Activated naive CD4-positive, alpha-beta T cell treated with anti-CD3 and anti-CD28 coated beads for 36 hours (primary cell): ENCODE results near the gene DYRK3. TPM values are rescaled to one million over a fixed set of nuclear protein-coding genes. Genes with fewer than 3 reads are reported as not detected.

Experiments
- CTCF ChIA-PET: fragments of 350-600 bp; sonication (Branson Sonifier 250); formaldehyde crosslinking; loops from one replicate; lab custom pipeline; 2021; ENCODE audit warnings: antibody characterized with exemption; lab: Charles Lee
- DNase-seq: peaks from one replicate; pipeline ENCODE4 v3.0.0-alpha.2; 2020
- H3K27ac Mint-ChIP-seq: one replicate; pipeline ENCODE4 v1.8.0; 2021; ENCODE audit warnings: mild to moderate bottlenecking, mixed read lengths
- H3K27me3 Mint-ChIP-seq: one replicate; pipeline ENCODE4 v1.8.0; 2021; ENCODE audit warnings: low read depth, mixed read lengths
- H3K36me3 Mint-ChIP-seq: one replicate; pipeline ENCODE4 v1.8.0; 2021; ENCODE audit warnings: low read depth, mixed read lengths
- H3K4me1 Mint-ChIP-seq: one replicate; pipeline ENCODE4 v1.8.0; 2021; ENCODE audit warnings: low read depth, mixed read lengths
- H3K4me3 Mint-ChIP-seq: one replicate; pipeline ENCODE4 v1.8.0; 2021; ENCODE audit warnings: mild to moderate bottlenecking, moderate library complexity, mixed read lengths
- H3K9me3 Mint-ChIP-seq: one replicate; pipeline ENCODE4 v1.8.0; 2021; ENCODE audit warnings: mixed read lengths
- intact Hi-C: fragments of 100-400 bp; cut with micrococcal nuclease; formaldehyde crosslinking; loops from one replicate; pipeline ENCODE4 v1.15.1; 2023
- total RNA-seq, 2 experiments: library from RNA; stranded (reverse); gene quantifications; one replicate each; pipeline ENCODE4 v1.2.3, GENCODE V29; 2021

DYRK3 gene
- total RNA-seq, 2 experiments from 2014 or later, result 6.5 to 6.7 TPM

DNA sequence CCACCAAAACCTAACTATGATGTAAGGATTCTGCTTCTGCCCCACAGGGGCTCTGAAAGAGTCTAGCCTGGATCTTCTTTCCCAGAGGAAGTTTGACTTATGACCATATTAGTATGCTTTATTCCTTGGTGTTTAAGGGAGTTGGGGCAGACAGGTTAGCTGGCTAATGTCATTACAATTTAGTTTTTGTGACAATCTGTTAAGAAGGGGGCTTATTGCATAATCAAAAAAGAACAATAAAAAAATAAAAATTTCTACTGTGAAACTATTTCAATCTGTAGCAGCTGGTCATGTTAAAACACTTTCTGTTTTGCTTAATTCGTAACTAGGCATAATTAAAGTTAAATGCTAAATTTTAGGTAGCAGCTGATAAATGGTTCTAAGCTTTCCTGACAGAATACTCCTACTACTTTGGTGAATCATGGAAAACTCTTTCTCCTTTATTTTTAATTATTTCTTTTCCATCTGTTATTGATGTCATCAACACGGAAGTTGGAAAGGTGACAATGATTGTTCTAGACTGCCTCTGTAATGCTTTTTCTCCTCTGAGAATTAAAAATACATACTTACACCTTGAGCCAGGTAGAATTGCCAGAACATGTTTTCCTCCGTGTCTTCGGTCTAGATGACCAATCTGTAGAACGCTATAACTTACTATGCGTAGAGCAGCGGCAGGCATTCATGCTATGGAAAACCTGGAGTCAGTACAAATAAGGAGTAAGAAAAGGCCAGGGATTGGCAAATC, 18.6 kb downstream of the DYRK3 start:
- Mint-ChIP-seq H3K27me3 (peaks cover 23% of the 10 kb centered on the region), H3K36me3 (no peaks in the 10 kb centered on the region), H3K4me1 (peaks cover 11% of the 10 kb centered on the region), H3K4me3 (no peak overlapping the region), H3K27ac (no peak overlapping the region), H3K9me3 (no peaks in the 10 kb centered on the region)
- no peak for DNase-seq
- intact Hi-C loops, result no loop called here
- CTCF ChIA-PET, result interaction anchor here (0.9 to 5.0 kb wide), 4 partner anchors 9 to 63 kb away, joined by 3 to 35 read pairs (median 3); no protein-coding TSS in a partner anchor

DNA sequence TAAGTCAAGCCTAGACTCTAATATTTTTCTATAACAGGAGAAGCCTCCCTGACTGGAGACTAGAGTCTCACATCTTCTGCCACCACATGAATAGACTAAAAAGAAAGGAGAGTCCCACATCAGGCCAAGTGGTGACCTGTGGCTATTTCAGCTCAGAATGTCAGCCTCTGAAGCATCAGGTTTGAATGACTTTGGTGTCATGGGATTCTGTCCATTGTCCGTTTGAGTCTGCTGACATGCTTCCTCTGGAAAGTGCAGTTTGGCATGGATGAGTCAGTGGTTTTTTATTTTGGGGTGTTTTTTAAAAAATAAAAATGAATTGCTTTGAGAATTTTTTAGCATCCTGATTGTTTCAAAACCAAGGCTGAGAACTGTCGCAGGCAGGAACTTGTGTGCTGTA, 19.5 kb downstream of the DYRK3 start:
- H3K4me1 Mint-ChIP-seq, result peaks cover 11% of the 10 kb centered on the region
- H3K9me3 Mint-ChIP-seq, result no peaks in the 10 kb centered on the region
- H3K4me3 Mint-ChIP-seq, result no peak overlapping the region

DNA sequence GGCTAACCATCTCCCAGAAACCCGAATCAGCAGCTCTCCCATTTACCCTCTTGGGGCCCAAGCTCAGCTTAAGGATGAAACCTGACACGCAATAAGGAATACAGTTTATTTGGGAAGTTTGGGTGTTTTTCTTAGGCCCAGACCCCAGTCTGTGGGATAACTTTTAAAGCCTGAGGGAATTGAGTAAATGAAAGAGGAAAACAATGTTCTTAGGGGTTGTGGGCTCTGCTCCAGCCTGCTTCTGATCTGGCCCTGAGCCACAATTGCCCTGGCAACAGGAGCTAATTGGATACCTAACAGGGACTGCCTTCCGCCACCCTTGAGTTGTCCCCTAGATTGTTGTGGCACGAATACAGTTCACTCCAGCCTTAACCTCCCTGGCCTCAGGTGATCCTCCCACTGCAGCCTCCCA, 20.1 kb downstream of the DYRK3 start:
- no peaks in the 10 kb centered on the region for H3K36me3 Mint-ChIP-seq
- peaks cover 24% of the 10 kb centered on the region for H3K27me3 Mint-ChIP-seq
- CTCF ChIA-PET, result interaction anchor here (0.5 to 7.6 kb wide), 8 partner anchors 9 to 193 kb away, joined by 3 to 61 read pairs (median 4); partner anchors contain the start of gene DYRK3
- no peak for DNase-seq
- no peaks in the 10 kb centered on the region for H3K9me3 Mint-ChIP-seq
- peaks cover 14% of the 10 kb centered on the region for H3K4me1 Mint-ChIP-seq
- intact Hi-C loops, result no loop called here
- H3K4me3 Mint-ChIP-seq, result no peak overlapping the region
- no peak overlapping the region for H3K27ac Mint-ChIP-seq

More for the DNA sequence above, 19.5 kb downstream of the DYRK3 start:
- Mint-ChIP-seq H3K27ac (no peak overlapping the region), H3K27me3 (peaks cover 24% of the 10 kb centered on the region), H3K36me3 (no peaks in the 10 kb centered on the region)
- intact Hi-C loops, result no loop called here
- CTCF ChIA-PET, result interaction anchor here (1.1 to 7.6 kb wide), 4 partner anchors 9 to 192 kb away, joined by 3 to 61 read pairs (median 19); partner anchors contain the start of gene DYRK3
- no peak for DNase-seq

DNA sequence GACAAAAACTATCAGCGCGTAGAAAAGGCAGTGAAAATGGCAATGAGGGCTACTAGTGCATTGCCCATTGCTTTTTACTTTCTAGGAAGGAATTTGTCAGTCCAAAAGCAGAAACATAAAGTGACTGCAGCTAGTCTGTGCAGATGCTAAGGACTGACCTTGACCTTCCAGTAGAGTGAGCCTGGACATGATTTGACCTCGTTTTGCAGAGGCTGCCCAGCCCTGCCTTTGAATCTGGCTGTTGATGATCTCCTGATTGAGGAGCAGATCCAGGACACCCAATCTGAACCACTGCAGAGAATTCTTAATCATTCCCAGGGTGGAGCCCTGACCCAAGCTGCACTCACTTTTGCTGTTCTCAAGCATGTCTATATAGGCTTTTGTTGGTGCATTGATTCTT, 21.6 kb downstream of the DYRK3 start:
- intact Hi-C loops, result no loop called here
- no peaks in the 10 kb centered on the region for H3K9me3 Mint-ChIP-seq

DNA sequence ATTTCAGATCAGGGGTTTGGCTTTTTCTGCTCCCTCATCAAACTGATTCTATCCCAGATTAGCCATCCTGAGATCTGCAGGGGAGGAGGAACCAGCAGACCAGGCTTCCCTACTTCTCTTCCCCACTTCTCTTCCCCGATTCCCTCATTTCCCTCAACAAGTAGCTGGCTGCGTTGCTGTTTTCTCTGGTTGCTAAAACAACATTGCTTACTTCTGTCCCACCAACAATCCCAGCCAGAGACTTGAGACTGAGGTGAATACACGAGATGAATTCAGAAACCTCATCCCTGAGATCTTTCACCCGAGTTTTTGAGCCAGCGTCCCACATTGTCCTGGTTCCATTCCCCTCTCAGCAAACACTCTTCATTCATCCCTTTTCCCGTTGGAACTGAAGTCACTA, 22.4 kb downstream of the DYRK3 start:
- H3K36me3 Mint-ChIP-seq, result no peaks in the 10 kb centered on the region
- no peaks in the 10 kb centered on the region for H3K9me3 Mint-ChIP-seq
- no peak for DNase-seq
- peaks cover 24% of the 10 kb centered on the region for H3K27me3 Mint-ChIP-seq
- intact Hi-C loops, result loop anchor here (1.0 to 2.0 kb wide), 2 partner anchors 45 to 151 kb away; no protein-coding TSS in a partner anchor
- CTCF ChIA-PET, result interaction anchor here (0.7 to 7.6 kb wide), 16 partner anchors 11 to 276 kb away, joined by 3 to 61 read pairs (median 6); partner anchors contain the start of gene DYRK3
- H3K4me3 Mint-ChIP-seq, result no peak overlapping the region
- peaks cover 27% of the 10 kb centered on the region for H3K4me1 Mint-ChIP-seq
- H3K27ac Mint-ChIP-seq, result no peak overlapping the region

More for the DNA sequence above, 21.6 kb downstream of the DYRK3 start:
- CTCF ChIA-PET, result interaction anchor here (1.3 to 7.6 kb wide), 7 partner anchors 7 to 276 kb away, joined by 3 to 61 read pairs (median 15); partner anchors contain the start of gene DYRK3
- peaks cover 19% of the 10 kb centered on the region for H3K4me1 Mint-ChIP-seq
- no peak for DNase-seq
- no peaks in the 10 kb centered on the region for H3K36me3 Mint-ChIP-seq
- H3K27me3 Mint-ChIP-seq, result peaks cover 24% of the 10 kb centered on the region
- H3K27ac Mint-ChIP-seq, result no peak overlapping the region
- H3K4me3 Mint-ChIP-seq, result no peak overlapping the region

DNA sequence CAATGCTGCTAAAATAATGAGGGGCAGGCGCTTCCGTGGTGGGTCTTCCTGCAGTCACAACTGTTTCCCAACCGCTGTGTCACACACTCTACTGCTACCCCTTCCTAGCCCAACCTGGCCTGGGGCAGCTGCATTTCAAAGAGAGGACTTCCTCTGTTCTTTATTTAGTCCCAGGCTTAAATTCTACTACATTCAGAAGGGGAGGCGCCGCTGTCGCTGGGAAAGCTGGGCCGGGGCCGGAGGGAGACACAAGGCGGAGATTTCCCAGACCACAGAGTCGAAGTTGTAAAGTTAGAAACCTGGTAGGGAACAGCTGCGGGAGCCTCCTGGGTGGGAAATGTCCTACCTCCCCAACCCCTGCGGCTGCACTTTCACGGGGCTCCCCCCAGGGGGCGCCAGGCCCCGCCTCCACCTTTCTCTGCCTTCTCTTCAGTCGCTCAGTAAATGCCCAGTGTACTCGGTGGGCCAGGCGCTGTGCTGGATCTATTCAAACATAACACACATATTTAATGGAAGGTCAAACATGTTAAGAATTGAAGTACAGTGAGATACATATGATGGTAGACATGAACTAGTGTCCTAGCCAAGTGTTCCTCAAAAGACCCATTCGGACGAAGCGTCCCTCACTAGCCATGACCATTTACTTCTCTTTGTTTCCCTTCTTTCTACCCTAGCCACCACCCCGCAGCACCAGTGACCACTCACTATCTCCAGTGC, 23.1 kb downstream of the DYRK3 start:
- CTCF ChIA-PET, result interaction anchor here (0.7 to 7.6 kb wide), 21 partner anchors 10 to 325 kb away, joined by 3 to 61 read pairs (median 6); partner anchors contain the start of gene DYRK3
- Mint-ChIP-seq H3K4me1 (peaks cover 33% of the 10 kb centered on the region), H3K9me3 (no peaks in the 10 kb centered on the region), H3K4me3 (no peak overlapping the region), H3K27ac (no peak overlapping the region), H3K36me3 (no peaks in the 10 kb centered on the region), H3K27me3 (peaks cover 24% of the 10 kb centered on the region)
- DNase-seq, result peak; percentile 69
- intact Hi-C loops, result loop anchor here (1.0 to 2.0 kb wide), 2 partner anchors 44 to 150 kb away; no protein-coding TSS in a partner anchor

DNA sequence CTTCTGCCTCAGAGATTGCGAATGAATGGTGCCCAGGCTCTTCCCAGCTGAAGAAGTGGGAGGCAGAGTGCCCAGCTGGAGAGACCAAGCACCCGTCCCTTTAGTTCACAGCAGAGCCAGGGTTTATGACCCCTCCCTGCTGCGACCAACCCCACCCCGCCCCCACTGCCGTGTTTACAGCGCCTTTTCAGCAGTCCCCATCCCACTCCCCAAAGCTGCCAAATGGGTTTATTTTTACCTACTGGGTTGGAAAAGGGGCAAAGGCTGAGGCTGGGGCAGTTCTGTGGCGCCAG, 23.6 kb downstream of the DYRK3 start:
- Mint-ChIP-seq H3K4me1 (peaks cover 38% of the 10 kb centered on the region), H3K27ac (no peak overlapping the region), H3K27me3 (peaks cover 24% of the 10 kb centered on the region), H3K4me3 (no peak overlapping the region), H3K36me3 (no peaks in the 10 kb centered on the region), H3K9me3 (no peaks in the 10 kb centered on the region)
- intact Hi-C loops, result loop anchor here (1.0 to 2.0 kb wide), 2 partner anchors 44 to 149 kb away; no protein-coding TSS in a partner anchor
- CTCF ChIA-PET, result interaction anchor here (0.7 to 7.6 kb wide), 19 partner anchors 10 to 325 kb away, joined by 3 to 61 read pairs (median 6); partner anchors contain the start of gene DYRK3
- no peak for DNase-seq

DNA sequence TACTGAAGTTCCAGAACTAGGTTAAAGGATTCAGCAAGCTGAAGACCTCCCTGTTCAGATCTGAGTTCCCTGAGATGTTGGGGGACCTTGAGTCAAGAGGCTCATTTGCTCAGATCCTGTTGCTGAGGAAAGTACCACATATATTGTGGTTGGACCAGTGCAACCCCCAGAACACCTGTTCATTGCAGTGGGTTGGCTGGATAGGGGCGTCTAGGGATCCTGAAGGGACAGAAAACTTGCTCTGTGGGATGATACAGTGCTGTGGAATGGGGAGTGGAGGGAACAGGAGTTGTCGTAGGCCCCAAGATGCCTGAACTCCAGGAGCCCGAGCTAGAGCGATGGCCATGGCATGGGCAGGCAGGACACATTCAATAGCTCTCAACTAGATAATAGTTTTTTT, 24.8 kb downstream of the DYRK3 start:
- DNase-seq, result no peak
- intact Hi-C loops, result no loop called here
- no peak overlapping the region for H3K4me3 Mint-ChIP-seq
- H3K36me3 Mint-ChIP-seq, result no peaks in the 10 kb centered on the region
- H3K27me3 Mint-ChIP-seq, result peaks cover 27% of the 10 kb centered on the region
- H3K27ac Mint-ChIP-seq, result no peak overlapping the region
- peaks cover 41% of the 10 kb centered on the region for H3K4me1 Mint-ChIP-seq
- CTCF ChIA-PET, result interaction anchor here (0.6 to 7.6 kb wide), 12 partner anchors 9 to 1761 kb away, joined by 3 to 61 read pairs (median 4); partner anchors contain the start of gene DYRK3
- no peaks in the 10 kb centered on the region for H3K9me3 Mint-ChIP-seq

DNA sequence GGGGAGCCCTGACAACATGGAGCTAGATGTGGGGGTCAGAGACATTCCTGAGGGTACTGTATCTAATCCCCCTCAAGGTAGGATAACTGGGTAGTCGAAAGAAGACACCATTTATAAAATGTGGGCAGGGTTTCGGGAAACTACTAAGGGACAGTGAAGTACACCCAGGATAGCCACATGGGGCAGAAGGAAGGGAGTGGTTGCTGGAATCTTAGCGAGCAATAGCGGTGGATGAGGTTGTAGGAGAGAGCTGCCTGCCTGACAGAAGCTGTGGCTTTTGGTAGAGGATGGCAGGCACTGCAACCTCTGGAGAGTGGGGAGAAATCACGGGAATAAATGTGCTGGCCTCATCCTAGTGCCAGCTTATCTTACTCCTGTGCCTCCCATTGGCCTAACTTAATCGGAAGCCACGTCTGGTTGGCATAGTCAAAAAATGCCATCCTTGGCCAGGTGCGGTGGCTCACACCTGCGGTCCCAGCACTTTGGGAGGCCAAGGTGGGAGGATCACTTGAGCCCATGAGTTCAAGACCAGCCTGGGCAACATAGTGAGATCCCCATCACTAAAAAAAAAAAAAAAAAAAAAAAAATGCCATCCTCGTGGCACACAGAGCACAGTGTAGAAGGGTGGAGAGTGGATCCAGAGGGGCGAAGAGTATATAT, 26.0 kb downstream of the DYRK3 start:
- no peaks in the 10 kb centered on the region for H3K36me3 Mint-ChIP-seq
- no peak overlapping the region for H3K4me3 Mint-ChIP-seq
- H3K4me1 Mint-ChIP-seq, result peaks cover 43% of the 10 kb centered on the region
- intact Hi-C loops, result no loop called here
- H3K27me3 Mint-ChIP-seq, result peaks cover 36% of the 10 kb centered on the region
- no peak for DNase-seq
- H3K27ac Mint-ChIP-seq, result no peak overlapping the region
- H3K9me3 Mint-ChIP-seq, result no peaks in the 10 kb centered on the region
- CTCF ChIA-PET, result interaction anchor here (0.8 to 8.7 kb wide), 11 partner anchors 14 to 322 kb away, joined by 3 to 130 read pairs (median 46); partner anchors contain the start of genes DYRK3 and EIF2D

DNA sequence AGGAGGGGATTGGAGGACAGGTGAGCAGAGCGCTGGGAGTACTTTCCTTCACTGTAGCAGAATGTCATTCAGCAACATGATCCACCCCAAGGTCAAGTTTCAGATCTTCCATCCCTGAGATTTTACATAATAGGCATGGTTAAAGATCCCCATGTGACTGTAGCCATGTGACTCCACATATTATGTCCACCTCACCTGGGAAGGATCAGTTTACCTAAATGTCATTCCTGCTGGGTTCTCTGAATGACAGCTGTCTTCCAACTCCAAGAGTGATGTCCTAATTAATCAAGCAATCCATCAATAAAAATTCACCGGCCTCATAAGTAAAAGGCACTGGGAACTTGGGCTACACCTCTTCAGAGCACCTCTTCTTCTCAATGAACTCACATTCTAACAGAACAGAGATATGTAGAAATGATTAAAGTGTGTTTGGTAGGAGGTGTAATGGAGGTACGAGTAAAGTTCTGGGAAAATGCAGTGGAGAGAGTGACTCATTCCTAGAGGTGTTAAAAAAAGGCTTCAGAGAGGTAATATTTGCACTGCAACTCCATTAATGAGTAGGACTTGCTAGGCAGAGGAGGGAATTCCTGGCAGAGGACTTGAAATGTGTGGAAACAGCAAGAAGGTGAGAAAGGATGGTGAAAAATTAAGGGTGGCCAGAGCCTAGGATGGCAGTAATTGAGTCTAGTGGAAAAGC, 27.2 kb downstream of the DYRK3 start:
- Mint-ChIP-seq H3K27ac (peak overlapping the region; percentile 68), H3K9me3 (no peaks in the 10 kb centered on the region), H3K4me1 (peaks cover 43% of the 10 kb centered on the region), H3K27me3 (peaks cover 26% of the 10 kb centered on the region), H3K4me3 (peak overlapping the region; percentile 44), H3K36me3 (no peaks in the 10 kb centered on the region)
- CTCF ChIA-PET, result interaction anchor here (0.7 to 8.7 kb wide), 37 partner anchors 9 to 254 kb away, joined by 3 to 133 read pairs (median 15); partner anchors contain the start of genes DYRK3, EIF2D and IKBKE
- DNase-seq, result peak; percentile 44
- intact Hi-C loops, result loop anchor here (1.0 kb wide), 2 partner anchors 23 to 141 kb away; no protein-coding TSS in a partner anchor

DNA sequence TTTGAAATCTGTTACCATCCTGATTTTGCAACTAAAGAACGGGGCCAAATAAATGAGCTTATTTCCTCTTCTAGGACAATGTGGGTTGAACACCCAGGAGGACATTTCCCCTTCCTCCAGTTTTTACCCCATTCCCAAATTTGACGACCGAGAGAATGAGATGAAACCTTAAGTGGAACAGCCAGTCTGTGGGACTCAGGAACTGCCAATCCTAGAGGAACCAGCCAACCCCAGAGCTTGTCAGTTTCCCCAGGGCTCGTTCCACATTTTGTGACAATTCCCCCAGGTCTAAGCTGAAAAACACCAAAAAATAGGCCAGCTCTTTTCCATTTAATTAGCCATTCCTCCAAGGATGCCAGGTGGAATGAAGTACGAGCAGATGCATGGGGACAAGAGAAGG, 28.0 kb downstream of the DYRK3 start:
- CTCF ChIA-PET, result interaction anchor here (0.6 to 8.7 kb wide), 65 partner anchors 9 to 319 kb away, joined by 3 to 133 read pairs (median 7); partner anchors contain the start of genes DYRK3, EIF2D, IKBKE and RASSF5
- H3K27ac Mint-ChIP-seq, result no peak overlapping the region
- H3K4me3 Mint-ChIP-seq, result no peak overlapping the region
- peaks cover 23% of the 10 kb centered on the region for H3K27me3 Mint-ChIP-seq
- no peaks in the 10 kb centered on the region for H3K9me3 Mint-ChIP-seq
- H3K4me1 Mint-ChIP-seq, result peaks cover 41% of the 10 kb centered on the region
- no peak for DNase-seq
- intact Hi-C loops, result no loop called here
- H3K36me3 Mint-ChIP-seq, result no peaks in the 10 kb centered on the region
